Activated naive CD4-positive, alpha-beta T cell treated with anti-CD3 and anti-CD28 coated beads for 36 hours (primary cell): ENCODE data around the gene SALL1. TPM values are rescaled to one million over a fixed set of nuclear protein-coding genes. Genes with fewer than 3 reads are reported as not detected.

ENCODE experiments used
- CTCF ChIA-PET: fragments of 350-600 bp; sonication (Branson Sonifier 250); formaldehyde crosslinking; loops from one replicate; lab custom pipeline; 2021; ENCODE audit warnings: antibody characterized with exemption; lab: Charles Lee
- DNase-seq: peaks from one replicate; pipeline ENCODE4 v3.0.0-alpha.2; 2020
- H3K27ac Mint-ChIP-seq: one replicate; pipeline ENCODE4 v1.8.0; 2021; ENCODE audit warnings: mild to moderate bottlenecking, mixed read lengths
- H3K27me3 Mint-ChIP-seq: one replicate; pipeline ENCODE4 v1.8.0; 2021; ENCODE audit warnings: low read depth, mixed read lengths
- H3K36me3 Mint-ChIP-seq: one replicate; pipeline ENCODE4 v1.8.0; 2021; ENCODE audit warnings: low read depth, mixed read lengths
- H3K4me1 Mint-ChIP-seq: one replicate; pipeline ENCODE4 v1.8.0; 2021; ENCODE audit warnings: low read depth, mixed read lengths
- H3K4me3 Mint-ChIP-seq: one replicate; pipeline ENCODE4 v1.8.0; 2021; ENCODE audit warnings: mild to moderate bottlenecking, moderate library complexity, mixed read lengths
- H3K9me3 Mint-ChIP-seq: one replicate; pipeline ENCODE4 v1.8.0; 2021; ENCODE audit warnings: mixed read lengths
- intact Hi-C: fragments of 100-400 bp; cut with micrococcal nuclease; formaldehyde crosslinking; loops from one replicate; pipeline ENCODE4 v1.15.1; 2023
- total RNA-seq, 2 experiments: library from RNA; stranded (reverse); gene quantifications; one replicate each; pipeline ENCODE4 v1.2.3, GENCODE V29; 2021

Gene SALL1
- total RNA-seq, 2 experiments from 2014 or later, result not detected

DNA sequence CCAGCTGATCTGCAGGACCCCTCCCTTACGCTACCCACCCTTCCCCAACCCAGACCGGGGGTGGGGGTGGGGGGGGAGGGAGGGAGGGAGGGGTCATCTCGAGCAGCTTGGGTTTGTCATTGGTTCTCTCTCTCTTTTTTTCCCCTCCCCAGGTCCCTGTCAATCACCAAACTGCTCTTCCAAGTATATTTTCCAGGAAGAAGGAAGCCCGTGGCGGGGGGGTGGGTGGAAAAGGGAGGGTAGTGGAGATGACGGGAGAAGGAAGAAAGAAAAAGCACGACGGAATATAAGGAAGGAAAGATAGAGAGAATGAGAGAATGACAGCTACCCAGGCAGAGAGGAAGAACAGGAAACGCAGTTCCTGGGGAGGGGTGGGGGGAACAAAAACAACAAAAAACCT lies 17.9 kb downstream of the SALL1 start:
- CTCF ChIA-PET, result no interaction called here
- peaks cover 2% of the 10 kb centered on the region for H3K36me3 Mint-ChIP-seq

DNA sequence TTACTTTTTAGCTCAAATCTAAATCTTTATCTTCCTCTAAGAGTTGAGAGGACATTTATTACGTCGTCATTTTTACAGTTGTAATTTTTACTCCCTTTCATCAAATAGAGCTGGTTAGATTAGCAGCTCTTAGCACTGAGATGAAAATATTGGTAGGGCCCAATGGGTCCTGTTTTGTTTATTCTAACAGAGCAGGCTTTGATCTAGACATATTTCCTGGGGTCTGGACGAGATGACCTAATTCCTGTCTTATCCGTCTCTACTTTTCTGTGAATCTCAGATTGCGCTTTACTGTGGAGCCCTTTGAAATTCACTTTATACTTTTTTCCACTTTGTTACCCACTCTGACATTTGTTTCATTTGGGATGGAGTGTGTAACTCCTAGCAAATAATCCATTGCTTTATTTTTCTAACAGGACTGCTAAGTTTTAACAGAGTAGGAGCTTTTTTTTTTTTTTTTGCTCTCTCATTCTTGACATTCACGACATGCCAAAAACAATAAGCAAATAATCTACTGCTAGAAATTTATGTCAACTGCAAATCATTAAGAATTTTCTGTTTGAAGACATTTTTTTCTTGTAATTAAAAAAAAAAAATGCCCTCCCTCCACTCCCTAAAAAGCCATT lies 18.5 kb downstream of the SALL1 start:
- CTCF ChIA-PET, result no interaction called here
- Mint-ChIP-seq H3K4me1 (peaks cover 3% of the 10 kb centered on the region), H3K27ac (no peak overlapping the region), H3K9me3 (no peaks in the 10 kb centered on the region), H3K36me3 (peaks cover 2% of the 10 kb centered on the region), H3K27me3 (peaks cover 27% of the 10 kb centered on the region), H3K4me3 (no peak overlapping the region)
- intact Hi-C loops, result no loop called here
- DNase-seq, result no peak

More for the DNA sequence above, 17.9 kb downstream of the SALL1 start:
- intact Hi-C loops, result no loop called here
- Mint-ChIP-seq H3K27me3 (peaks cover 27% of the 10 kb centered on the region), H3K4me3 (no peak overlapping the region), H3K9me3 (no peaks in the 10 kb centered on the region), H3K4me1 (peaks cover 3% of the 10 kb centered on the region), H3K27ac (no peak overlapping the region)
- DNase-seq, result no peak

DNA sequence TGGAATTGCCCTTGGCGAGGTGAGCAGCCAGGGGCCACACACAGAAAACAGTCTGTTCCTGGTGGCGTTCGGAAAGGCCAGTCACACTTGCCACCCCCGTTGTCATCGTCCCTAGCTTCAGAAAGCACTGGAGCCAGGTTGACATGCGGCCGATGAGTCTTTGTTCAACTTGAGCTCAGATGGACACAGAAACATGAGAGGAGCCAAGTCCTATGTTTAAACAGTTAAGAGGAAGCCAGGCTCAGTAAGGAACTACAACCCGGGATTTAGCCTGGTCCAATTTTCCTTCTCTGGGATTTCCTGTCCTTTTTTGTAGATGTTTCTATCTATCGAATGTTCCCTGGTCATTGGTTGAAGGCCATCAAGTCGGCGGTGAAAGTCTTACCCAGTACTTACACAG lies 19.5 kb downstream of the SALL1 start:
- Mint-ChIP-seq H3K4me1 (peaks cover 3% of the 10 kb centered on the region), H3K4me3 (no peak overlapping the region), H3K27ac (no peak overlapping the region), H3K9me3 (no peaks in the 10 kb centered on the region), H3K27me3 (peaks cover 27% of the 10 kb centered on the region), H3K36me3 (peaks cover 2% of the 10 kb centered on the region)
- intact Hi-C loops, result no loop called here
- DNase-seq, result no peak
- CTCF ChIA-PET, result no interaction called here

DNA sequence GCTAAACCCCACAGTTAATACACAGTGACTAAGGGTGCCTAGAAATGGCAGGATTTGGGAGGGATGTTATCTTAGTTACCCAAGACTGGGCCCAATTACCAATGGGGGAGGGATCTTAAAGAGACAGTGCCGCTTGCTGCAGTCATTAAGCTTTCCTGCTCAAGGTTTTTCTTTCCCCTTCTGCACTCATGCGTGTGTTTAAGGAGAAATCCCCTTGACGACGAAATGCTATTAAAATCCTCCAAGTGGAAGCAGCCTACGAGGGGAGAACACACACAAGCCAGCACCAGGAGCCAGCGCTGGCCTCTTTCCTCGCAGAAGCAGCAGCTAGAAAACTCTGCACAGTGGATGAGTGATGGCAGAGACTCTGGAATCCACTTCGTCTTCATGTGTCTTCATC lies 22.0 kb downstream of the SALL1 start:
- no peak overlapping the region for H3K4me3 Mint-ChIP-seq
- H3K36me3 Mint-ChIP-seq, result no peaks in the 10 kb centered on the region
- CTCF ChIA-PET, result no interaction called here
- H3K27me3 Mint-ChIP-seq, result peaks cover 20% of the 10 kb centered on the region
- intact Hi-C loops, result no loop called here
- DNase-seq, result no peak
- H3K4me1 Mint-ChIP-seq, result peaks cover 3% of the 10 kb centered on the region
- no peak overlapping the region for H3K27ac Mint-ChIP-seq
- no peaks in the 10 kb centered on the region for H3K9me3 Mint-ChIP-seq

DNA sequence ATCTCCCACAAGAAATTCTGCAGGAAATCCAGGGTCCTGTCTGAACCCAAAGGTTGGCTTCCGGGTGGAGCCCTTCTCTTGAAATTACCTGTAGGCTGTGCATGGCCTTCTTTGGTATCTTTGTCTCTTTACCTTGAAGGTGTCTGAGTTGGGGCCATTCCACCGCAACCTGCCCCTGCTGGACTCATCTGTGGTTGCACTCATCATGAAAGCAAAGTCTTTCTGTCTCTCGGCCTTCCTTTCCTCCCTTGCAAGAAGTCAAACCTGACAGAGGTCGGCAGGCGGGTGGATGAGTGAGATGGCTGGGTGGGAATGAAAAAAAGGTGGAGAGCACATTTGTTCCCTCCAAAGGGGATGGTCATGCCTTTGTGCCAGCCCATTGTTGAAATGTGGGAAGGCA lies 25.1 kb downstream of the SALL1 start:
- Mint-ChIP-seq H3K27me3 (no peaks in the 10 kb centered on the region), H3K36me3 (no peaks in the 10 kb centered on the region), H3K9me3 (no peaks in the 10 kb centered on the region), H3K4me1 (no peaks in the 10 kb centered on the region), H3K4me3 (no peak overlapping the region), H3K27ac (no peak overlapping the region)
- CTCF ChIA-PET, result interaction anchor here (0.6 kb wide), 1 partner anchor 15 kb away, joined by 5 read pairs; no protein-coding TSS in a partner anchor
- intact Hi-C loops, result no loop called here
- no peak for DNase-seq

DNA sequence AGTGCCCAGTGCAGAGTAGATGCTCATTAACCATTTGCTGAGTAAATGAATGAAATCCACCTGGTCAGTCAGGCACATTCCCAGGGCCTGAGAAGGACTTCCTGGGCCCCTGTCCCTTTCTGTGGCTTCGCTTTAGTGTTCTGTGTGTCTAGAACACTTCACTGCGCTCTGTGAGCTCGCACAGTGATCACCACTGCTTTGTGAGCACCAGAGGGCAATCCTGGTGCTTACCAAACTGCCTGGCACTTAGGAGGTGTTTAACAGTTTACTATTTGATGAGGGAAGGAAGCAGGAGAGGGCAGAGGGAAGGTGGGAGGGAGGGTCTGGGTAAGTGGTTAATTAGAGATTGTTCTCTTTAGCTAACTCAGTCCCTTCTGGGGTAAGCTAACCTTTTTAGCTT lies 26.2 kb downstream of the SALL1 start:
- peaks cover 2% of the 10 kb centered on the region for H3K27me3 Mint-ChIP-seq
- CTCF ChIA-PET, result interaction anchor here (0.7 kb wide), 1 partner anchor 10 kb away, joined by 3 read pairs; no protein-coding TSS in a partner anchor
- no peaks in the 10 kb centered on the region for H3K9me3 Mint-ChIP-seq
- intact Hi-C loops, result no loop called here
- no peaks in the 10 kb centered on the region for H3K36me3 Mint-ChIP-seq
- DNase-seq, result no peak
- H3K4me3 Mint-ChIP-seq, result no peak overlapping the region
- no peaks in the 10 kb centered on the region for H3K4me1 Mint-ChIP-seq
- no peak overlapping the region for H3K27ac Mint-ChIP-seq

DNA sequence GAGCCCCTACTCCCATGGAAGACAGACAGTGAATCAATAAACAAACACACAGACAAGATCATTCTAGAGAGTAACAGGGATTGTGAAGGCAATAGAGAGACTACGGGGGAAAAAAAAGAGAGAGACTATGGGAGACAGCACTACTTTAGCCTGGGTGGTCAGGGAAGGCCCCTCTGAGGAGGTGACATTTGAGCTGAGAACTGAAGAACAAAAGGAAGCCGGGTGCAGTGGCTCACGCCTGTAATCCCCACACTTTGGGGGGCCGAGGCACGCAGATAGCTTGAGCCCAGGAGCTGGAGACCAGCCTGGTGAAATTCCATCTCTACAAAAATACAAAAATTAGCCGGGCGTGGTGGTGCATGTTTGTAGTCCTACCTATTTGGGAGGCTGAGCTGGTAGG lies 29.2 kb downstream of the SALL1 start:
- no peak overlapping the region for H3K27ac Mint-ChIP-seq
- H3K27me3 Mint-ChIP-seq, result peaks cover 8% of the 10 kb centered on the region
- intact Hi-C loops, result no loop called here
- no peak overlapping the region for H3K4me3 Mint-ChIP-seq
- H3K4me1 Mint-ChIP-seq, result no peaks in the 10 kb centered on the region
- no peak for DNase-seq
- no peaks in the 10 kb centered on the region for H3K36me3 Mint-ChIP-seq
- CTCF ChIA-PET, result no interaction called here
- no peaks in the 10 kb centered on the region for H3K9me3 Mint-ChIP-seq

DNA sequence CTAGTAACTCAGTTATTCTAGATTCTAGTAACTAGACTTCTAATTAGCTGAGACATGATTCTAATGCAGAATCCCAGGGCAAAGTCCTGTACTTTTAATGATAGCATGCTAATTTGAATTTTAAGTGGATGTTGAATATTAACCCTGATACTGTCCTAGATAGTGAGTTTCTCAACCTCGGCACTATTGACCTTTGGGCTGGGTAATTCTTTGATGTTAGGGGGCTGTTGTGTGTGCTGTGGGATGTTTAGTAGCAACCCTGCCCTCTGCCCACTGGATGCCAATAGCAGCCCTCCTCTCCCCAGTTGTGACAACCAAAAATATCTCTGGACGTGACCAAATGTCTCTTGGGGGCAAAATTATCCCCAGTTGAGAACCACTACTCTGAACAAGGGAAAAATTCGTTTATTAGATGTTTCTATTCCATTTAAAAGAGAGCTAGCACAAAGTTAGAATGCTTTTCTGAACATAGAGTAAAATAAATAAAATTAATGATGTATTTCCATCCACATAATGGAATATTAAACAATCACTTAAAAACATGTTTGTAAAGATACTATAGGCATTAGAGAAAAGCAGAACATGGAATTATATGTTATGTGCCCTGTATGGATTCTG lies 30.2 kb downstream of the SALL1 start:
- H3K4me1 Mint-ChIP-seq, result no peaks in the 10 kb centered on the region
- no peak for DNase-seq
- intact Hi-C loops, result no loop called here
- CTCF ChIA-PET, result no interaction called here
- H3K9me3 Mint-ChIP-seq, result no peaks in the 10 kb centered on the region
- H3K27me3 Mint-ChIP-seq, result peaks cover 12% of the 10 kb centered on the region
- no peak overlapping the region for H3K27ac Mint-ChIP-seq
- H3K4me3 Mint-ChIP-seq, result no peak overlapping the region
- H3K36me3 Mint-ChIP-seq, result no peaks in the 10 kb centered on the region

DNA sequence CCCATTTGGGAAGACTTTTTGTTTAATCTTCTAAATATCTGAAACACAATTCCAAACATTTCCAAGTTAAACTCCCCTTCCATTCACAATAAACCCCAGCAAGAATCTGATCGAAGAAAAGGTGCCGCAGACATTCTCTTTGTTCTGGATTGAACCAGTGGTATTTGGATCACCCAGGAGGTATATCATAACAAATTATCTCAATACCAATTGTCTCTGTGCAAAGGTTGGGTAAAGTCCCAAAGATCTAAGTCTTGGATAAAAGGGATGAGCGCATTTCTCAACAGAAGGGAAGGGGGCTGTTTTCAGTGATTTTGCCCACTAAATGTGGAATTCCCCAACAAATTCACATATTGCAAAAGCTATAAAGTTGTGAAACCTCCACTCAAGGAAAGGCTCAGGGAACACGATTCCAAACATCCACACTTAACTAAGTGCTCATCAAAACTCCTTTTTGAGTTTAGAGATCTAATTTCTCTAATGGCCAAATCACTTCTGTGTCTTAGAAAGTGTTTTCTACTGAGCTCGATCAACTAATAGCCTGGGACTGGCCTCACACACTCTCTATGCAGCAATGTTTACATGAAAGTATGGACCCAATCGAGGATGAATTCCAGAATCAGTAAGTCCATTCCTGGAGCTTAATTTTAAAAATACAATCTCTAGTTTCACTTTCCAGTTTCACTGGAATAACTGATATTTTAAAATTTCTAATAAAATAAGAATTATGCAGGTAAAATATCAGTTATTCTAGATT lies 30.9 kb downstream of the SALL1 start:
- Mint-ChIP-seq H3K4me3 (no peak overlapping the region), H3K36me3 (no peaks in the 10 kb centered on the region), H3K27ac (no peak overlapping the region), H3K4me1 (no peaks in the 10 kb centered on the region), H3K27me3 (peaks cover 12% of the 10 kb centered on the region), H3K9me3 (no peaks in the 10 kb centered on the region)
- CTCF ChIA-PET, result no interaction called here
- intact Hi-C loops, result no loop called here
- no peak for DNase-seq

DNA sequence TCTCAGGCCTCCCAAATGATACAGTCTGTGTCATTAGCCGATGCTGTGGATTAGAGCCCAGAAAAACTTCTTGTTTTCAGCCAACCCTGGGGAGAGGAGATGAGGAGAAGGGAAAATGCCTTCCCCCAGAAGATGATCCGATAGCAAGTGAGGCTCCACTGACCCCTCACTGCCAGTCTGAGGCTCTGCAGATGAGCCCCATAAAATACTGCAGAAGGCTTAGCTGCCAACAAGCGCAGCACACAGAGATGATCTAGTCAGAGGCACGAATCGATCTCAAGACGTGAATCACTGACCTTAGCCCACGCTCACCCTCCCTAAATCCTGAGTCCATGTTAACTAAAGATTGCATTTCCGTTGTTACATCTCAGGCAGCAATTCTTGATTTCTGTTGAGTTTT lies 31.5 kb downstream of the SALL1 start:
- Mint-ChIP-seq H3K36me3 (no peaks in the 10 kb centered on the region), H3K4me3 (no peak overlapping the region), H3K9me3 (no peaks in the 10 kb centered on the region), H3K4me1 (no peaks in the 10 kb centered on the region), H3K27me3 (peaks cover 14% of the 10 kb centered on the region), H3K27ac (no peak overlapping the region)
- intact Hi-C loops, result no loop called here
- no peak for DNase-seq
- CTCF ChIA-PET, result no interaction called here

DNA sequence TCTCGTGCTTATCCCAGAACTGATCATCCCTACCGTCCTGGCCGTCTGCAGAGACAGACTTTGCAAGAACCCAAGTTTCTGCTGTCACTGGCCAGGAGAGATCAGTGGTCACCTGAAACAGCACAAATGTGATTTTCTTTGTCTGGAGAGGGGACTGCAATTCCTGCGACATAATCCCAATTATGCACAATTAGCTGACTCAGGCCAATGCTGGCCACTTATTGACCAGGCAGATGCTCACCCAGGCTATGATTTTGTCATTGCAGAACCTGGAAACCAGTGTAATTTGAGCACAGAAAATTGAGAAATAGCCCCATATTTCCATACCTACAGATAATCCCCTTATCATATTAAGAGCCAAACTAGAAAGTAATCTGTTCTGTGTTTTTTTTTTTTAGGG lies 34.7 kb downstream of the SALL1 start:
- no peaks in the 10 kb centered on the region for H3K4me1 Mint-ChIP-seq
- H3K9me3 Mint-ChIP-seq, result no peaks in the 10 kb centered on the region
- H3K4me3 Mint-ChIP-seq, result no peak overlapping the region
- intact Hi-C loops, result no loop called here
- no peak for DNase-seq
- no peak overlapping the region for H3K27ac Mint-ChIP-seq
- no peaks in the 10 kb centered on the region for H3K36me3 Mint-ChIP-seq
- CTCF ChIA-PET, result no interaction called here
- peaks cover 32% of the 10 kb centered on the region for H3K27me3 Mint-ChIP-seq

DNA sequence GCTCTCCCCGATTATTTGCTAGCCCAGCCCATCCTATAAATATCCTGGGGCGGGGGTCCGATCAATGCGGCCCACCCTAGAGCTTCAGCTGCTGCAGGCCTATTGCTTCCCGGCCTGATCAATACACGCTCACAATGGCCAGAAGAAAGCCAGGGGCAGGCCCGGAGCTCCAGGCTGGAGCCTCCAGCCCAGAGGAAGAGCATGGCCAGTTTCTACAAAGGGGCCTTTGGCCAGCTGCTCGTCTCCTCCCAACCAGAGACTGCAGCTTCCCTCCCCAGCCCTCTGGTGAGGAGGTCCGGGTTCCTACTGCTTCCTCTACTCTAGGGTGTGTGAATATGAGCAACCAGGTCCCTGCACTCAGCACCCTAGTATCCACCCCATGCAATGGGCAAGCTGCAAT lies 36.7 kb downstream of the SALL1 start:
- CTCF ChIA-PET, result no interaction called here
- no peak overlapping the region for H3K27ac Mint-ChIP-seq

More for the DNA sequence above, 36.7 kb downstream of the SALL1 start:
- Mint-ChIP-seq H3K9me3 (no peaks in the 10 kb centered on the region), H3K36me3 (no peaks in the 10 kb centered on the region), H3K27me3 (peaks cover 32% of the 10 kb centered on the region), H3K4me3 (no peak overlapping the region), H3K4me1 (no peaks in the 10 kb centered on the region)
- no peak for DNase-seq
- intact Hi-C loops, result no loop called here
